GM23248 (cell line): ENCODE data around the gene AARS1.
"Not testable (repeated sequence)": the region's sequence is repeated elsewhere in the genome, so short reads cannot be mapped to it uniquely, and the experiment has no call there.

Experiments used
- EZH2 ChIP-seq: fragments of 200-600 bp; sonication (generic); IDR thresholded peaks from 2 replicates; pipeline ENCODE4 v1.6.1; 2018; ENCODE audit warnings: antibody characterized with exemption, mild to moderate bottlenecking; ENCODE audit not compliant: insufficient read depth, poor library complexity, severe bottlenecking
- EZH2phosphoT487 ChIP-seq: fragments of 200-600 bp; sonication (generic); IDR thresholded peaks from 2 replicates; pipeline ENCODE4 v1.6.1; 2018; ENCODE audit warnings: antibody characterized with exemption, moderate library complexity, mild to moderate bottlenecking, low read depth; ENCODE audit not compliant: insufficient read depth

- not testable (repeated sequence) for TF ChIP-seq EZH2, EZH2phosphoT487
Observed at GRCh38 chr16:70225430-70225829, 63.9 kb downstream of the AARS1 start.
